Astrocyte (in vitro differentiated cells and primary cell): ENCODE data around the gene MAP3K10.

Experiments used
- CTCF ChIP-seq: IDR thresholded peaks from 2 replicates; pipeline ENCODE4 v1.5.1; 2011; ENCODE audit warnings: low read depth, mild to moderate bottlenecking, inconsistent platforms, low read length, moderate library complexity; ENCODE audit not compliant: insufficient read depth
- EZH2 ChIP-seq: IDR thresholded peaks from 2 replicates; pipeline ENCODE4 v1.6.1; 2012; ENCODE audit warnings: mild to moderate bottlenecking, low read length, inconsistent platforms; ENCODE audit not compliant: insufficient read depth

- TF ChIP-seq CTCF = no peak
- no peak for TF ChIP-seq EZH2
Measured at GRCh38 chr19:40231544-40232424, 40.6 kb downstream of the MAP3K10 start.
